Stimulated activated CD8-positive, alpha-beta memory T cell treated with anti-CD3 and anti-CD28 coated beads, Interleukin-15, amount 100 ng/mL, for 4 hours (primary cell): ENCODE measurements around the gene SPTBN1.

ENCODE experiments used
- DNase-seq, 2 donors: peaks; one replicate each; pipeline ENCODE4 v3.0.0-alpha.2; 2020; ENCODE audit warnings: low read depth in 2 of 2

Gene SPTBN1

GRCh38 chr2:54455563-54456361 lies at the start of gene SPTBN1:
SPTBN1 (plus strand) TSS chr2:54456327; CDS start chr2:54526419, 70,092 bp downstream.
- no peak for DNase-seq

- DNase-seq: no peak
Observed at GRCh38 chr2:54407693-54408092, 48.4 kb upstream of the SPTBN1 start.

GRCh38 chr2:54408288-54408687 lies 47.8 kb upstream of the SPTBN1 start:
- DNase-seq: no peak

GRCh38 chr2:54409752-54410151 lies 46.4 kb upstream of the SPTBN1 start:
- DNase-seq: no peak

- DNase-seq: no peak
Observed at GRCh38 chr2:54411801-54412354, 44.2 kb upstream of the SPTBN1 start.

GRCh38 chr2:54416166-54416813 lies 39.8 kb upstream of the SPTBN1 start:
- no peak for DNase-seq

GRCh38 chr2:54416938-54417337 lies 39.2 kb upstream of the SPTBN1 start:
- DNase-seq: no peak

GRCh38 chr2:54417577-54417976 lies 38.5 kb upstream of the SPTBN1 start:
- DNase-seq: no peak

GRCh38 chr2:54419388-54419787 lies 36.7 kb upstream of the SPTBN1 start:
- DNase-seq: no peak

GRCh38 chr2:54419855-54420523 lies 36.1 kb upstream of the SPTBN1 start:
- DNase-seq: no peak

- DNase-seq: no peak
Observed at GRCh38 chr2:54420524-54421172, 35.5 kb upstream of the SPTBN1 start.

GRCh38 chr2:54422072-54422581 lies 34.0 kb upstream of the SPTBN1 start:
- DNase-seq: no peak

GRCh38 chr2:54423213-54423612 lies 32.9 kb upstream of the SPTBN1 start:
- DNase-seq: no peak

- DNase-seq: no peak
Observed at GRCh38 chr2:54424555-54425163, 31.5 kb upstream of the SPTBN1 start.

GRCh38 chr2:54428108-54428831 lies 27.9 kb upstream of the SPTBN1 start:
- no peak for DNase-seq

- DNase-seq: no peak
Observed at GRCh38 chr2:54429054-54429453, 27.1 kb upstream of the SPTBN1 start.

- no peak for DNase-seq
Observed at GRCh38 chr2:54429811-54430551, 26.1 kb upstream of the SPTBN1 start.

- no peak for DNase-seq
Observed at GRCh38 chr2:54430649-54431048, 25.5 kb upstream of the SPTBN1 start.

- DNase-seq: no peak
Observed at GRCh38 chr2:54432251-54433015, 23.7 kb upstream of the SPTBN1 start.
